BJ (cell line): ENCODE data around the gene KIF1A. TPM values are rescaled to one million over a fixed set of nuclear protein-coding genes. Genes with fewer than 3 reads are reported as not detected.

Experiments
- CTCF ChIA-PET: fragments of 350-600 bp; formaldehyde crosslinking; extraction: SDS; loops from one replicate; lab custom pipeline; 2021; ENCODE audit warnings: antibody characterized with exemption, inconsistent platforms; lab: Yijun Ruan, JAX
- POLR2A ChIA-PET: fragments of 300-600 bp; sonication (Branson Sonifier 250); formaldehyde crosslinking; extraction: SDS; loops from one replicate; lab custom pipeline; 2021; ENCODE audit warnings: antibody characterized with exemption; lab: Charles Lee
- DNase-seq: peaks from one replicate; pipeline ENCODE4 v3.0.0-alpha.2; 2011; ENCODE audit warnings: low read depth
- H3K27me3 ChIP-seq: 2 replicates; pipeline ENCODE4 v1.6.0; 2011; ENCODE audit warnings: low read length; ENCODE audit not compliant: control insufficient read depth, insufficient read depth
- H3K36me3 ChIP-seq: 2 replicates; pipeline ENCODE4 v1.5.1; 2011; ENCODE audit warnings: low read length; ENCODE audit not compliant: control insufficient read depth, insufficient read depth
- H3K4me3 ChIP-seq: 2 replicates; pipeline ENCODE4 v1.5.1; 2011; ENCODE audit warnings: low read depth, mild to moderate bottlenecking, control low read depth, low read length
- CTCF ChIP-seq: IDR thresholded peaks from 2 replicates; pipeline ENCODE4 v1.5.1; 2011; ENCODE audit warnings: low read depth, mild to moderate bottlenecking, control low read depth, inconsistent platforms, low read length, moderate library complexity; ENCODE audit not compliant: insufficient read depth
- polyA plus RNA-seq: library from polyadenylated mRNA; depleted of rRNA; stranded (reverse); fragments of >200 nt; gene quantifications from 2 replicates; pipeline ENCODE4 v1.2.3, GENCODE V29; 2011

KIF1A gene
- polyA plus RNA-seq, 1 experiment, result 0.01 TPM

- Histone ChIP-seq H3K36me3 (no peaks in the 10 kb centered on the region), H3K4me3 (no peak overlapping the region), H3K27me3 (no peaks in the 10 kb centered on the region)
- TF ChIP-seq CTCF, result no peak
- POLR2A ChIA-PET, result no interaction called here
- no peak for DNase-seq
- CTCF ChIA-PET, result no interaction called here
Measured at GRCh38 chr2:240767341-240767740, 52.7 kb downstream of the KIF1A start.

- Histone ChIP-seq H3K27me3 (0 out of 2 replicates have a peak, but pooled peaks cover 2% of the 10 kb centered on the region), H3K4me3 (no peak overlapping the region), H3K36me3 (no peaks in the 10 kb centered on the region)
- no peak for DNase-seq
- POLR2A ChIA-PET, result no interaction called here
- CTCF ChIA-PET, result no interaction called here
- no peak for TF ChIP-seq CTCF
Measured at GRCh38 chr2:240766072-240766471, 53.9 kb downstream of the KIF1A start.

GRCh38 chr2:240765007-240765406, 55.0 kb downstream of the KIF1A start:
- Histone ChIP-seq H3K27me3 (0 out of 2 replicates have a peak, but pooled peaks cover 2% of the 10 kb centered on the region), H3K36me3 (no peaks in the 10 kb centered on the region), H3K4me3 (no peak overlapping the region)
- POLR2A ChIA-PET, result no interaction called here
- CTCF ChIA-PET, result no interaction called here
- TF ChIP-seq CTCF, result no peak
- DNase-seq, result no peak

GRCh38 chr2:240764605-240765004, 55.4 kb downstream of the KIF1A start:
- Histone ChIP-seq H3K36me3 (no peaks in the 10 kb centered on the region), H3K27me3 (0 out of 2 replicates have a peak, but pooled peaks cover 2% of the 10 kb centered on the region), H3K4me3 (no peak overlapping the region)
- CTCF ChIA-PET, result no interaction called here
- TF ChIP-seq CTCF, result no peak
- no peak for DNase-seq
- POLR2A ChIA-PET, result no interaction called here

GRCh38 chr2:240762971-240763370, 57.0 kb downstream of the KIF1A start:
- 0 out of 2 replicates have a peak, but pooled peaks cover 2% of the 10 kb centered on the region for H3K27me3 ChIP-seq
- no peak overlapping the region for H3K4me3 ChIP-seq
- TF ChIP-seq CTCF, result no peak
- H3K36me3 ChIP-seq, result no peaks in the 10 kb centered on the region
- ChIA-PET CTCF (no interaction called here), POLR2A (no interaction called here)
- DNase-seq, result no peak
